B cell (primary cell): Measurements from ENCODE around the gene DNAJB2.

ENCODE experiments used
- EZH2 ChIP-seq: IDR thresholded peaks from 2 replicates; pipeline ENCODE4 v1.6.1; 2012; ENCODE audit warnings: borderline replicate concordance, low read depth, mild to moderate bottlenecking, moderate library complexity, low read length; ENCODE audit not compliant: insufficient read depth, poor library complexity, severe bottlenecking
- TF ChIP-seq, protein P1 (sequence below): fragments of 200-600 bp; IDR thresholded peaks from one replicate; pipeline ENCODE4 v1.8.0; 2022; ENCODE audit warnings: antibody characterized with exemption, mild to moderate bottlenecking

DNA sequence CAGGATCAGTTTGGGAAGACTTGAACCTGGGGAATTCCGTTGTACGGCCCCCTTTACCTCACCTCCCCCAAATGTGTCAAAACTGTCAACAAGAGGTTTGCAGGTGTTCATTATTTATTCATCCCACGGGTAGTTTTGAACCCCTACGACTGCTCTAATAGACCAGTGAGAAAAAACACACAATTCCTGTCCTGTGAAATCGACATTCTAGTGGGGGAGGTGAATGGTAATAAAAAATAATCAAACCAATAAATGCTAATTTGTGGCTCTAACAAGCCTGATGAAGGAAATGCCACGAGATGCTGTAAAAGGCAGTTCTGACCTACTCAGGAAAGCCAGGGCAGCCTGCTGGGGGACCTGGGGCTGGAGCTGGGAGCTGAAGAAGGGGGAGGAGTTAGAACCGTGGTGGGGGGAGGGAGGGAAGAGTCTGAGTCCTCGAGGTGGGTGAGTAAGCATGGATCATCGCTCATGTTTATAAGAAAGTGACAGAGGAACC is 463 bp upstream of the DNAJB2 start:
- TF ChIP-seq, protein P1, sequence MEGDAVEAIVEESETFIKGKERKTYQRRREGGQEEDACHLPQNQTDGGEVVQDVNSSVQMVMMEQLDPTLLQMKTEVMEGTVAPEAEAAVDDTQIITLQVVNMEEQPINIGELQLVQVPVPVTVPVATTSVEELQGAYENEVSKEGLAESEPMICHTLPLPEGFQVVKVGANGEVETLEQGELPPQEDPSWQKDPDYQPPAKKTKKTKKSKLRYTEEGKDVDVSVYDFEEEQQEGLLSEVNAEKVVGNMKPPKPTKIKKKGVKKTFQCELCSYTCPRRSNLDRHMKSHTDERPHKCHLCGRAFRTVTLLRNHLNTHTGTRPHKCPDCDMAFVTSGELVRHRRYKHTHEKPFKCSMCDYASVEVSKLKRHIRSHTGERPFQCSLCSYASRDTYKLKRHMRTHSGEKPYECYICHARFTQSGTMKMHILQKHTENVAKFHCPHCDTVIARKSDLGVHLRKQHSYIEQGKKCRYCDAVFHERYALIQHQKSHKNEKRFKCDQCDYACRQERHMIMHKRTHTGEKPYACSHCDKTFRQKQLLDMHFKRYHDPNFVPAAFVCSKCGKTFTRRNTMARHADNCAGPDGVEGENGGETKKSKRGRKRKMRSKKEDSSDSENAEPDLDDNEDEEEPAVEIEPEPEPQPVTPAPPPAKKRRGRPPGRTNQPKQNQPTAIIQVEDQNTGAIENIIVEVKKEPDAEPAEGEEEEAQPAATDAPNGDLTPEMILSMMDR = no peak
- TF ChIP-seq EZH2 = no peak
